Breast epithelium (tissue), 3 donors: Measurements from ENCODE around the gene PET117.
"Not testable (repeated sequence)": the region's sequence is repeated elsewhere in the genome, so short reads cannot be mapped to it uniquely, and the experiment has no call there.

Experiments used
- CTCF ChIP-seq, 3 donors: fragments of 450-650 bp; IDR thresholded peaks; one replicate each; pipeline ENCODE4 v1.5.1; 2016 to 2017; ENCODE audit warnings: antibody characterized with exemption in 3 of 3, mild to moderate bottlenecking in 3 of 3, moderate library complexity in 3 of 3
- POLR2A ChIP-seq: fragments of 450-650 bp; IDR thresholded peaks from one replicate; pipeline ENCODE4 v1.6.1; 2016; ENCODE audit warnings: antibody characterized with exemption, mild to moderate bottlenecking, moderate library complexity
- POLR2AphosphoS5 ChIP-seq, 3 donors: sonication (generic); formaldehyde crosslinking; IDR thresholded peaks; one replicate each; pipeline ENCODE4 v1.6.1; 2017; ENCODE audit warnings: antibody characterized with exemption in 3 of 3

GRCh38 chr20:18180366-18180765 is 42.7 kb downstream of the PET117 start:
- not testable (repeated sequence) for TF ChIP-seq CTCF (IDR thresholded peaks at IDR 0.05); POLR2A; POLR2AphosphoS5 (IDR thresholded peaks at IDR 0.05)
